Lower lobe of right lung (tissue), 2 donors: Measurements from ENCODE around the gene BABAM2. TPM values are rescaled to one million over a fixed set of nuclear protein-coding genes. Genes with fewer than 3 reads are reported as not detected.

Source experiments
- ATAC-seq, 2 donors: fragments of 200-7000 bp; cut with Tn5 transposase; one replicate each; pipeline ENCODE4 v1.9.1; 2020 to 2022; ENCODE audit warnings: mild to moderate bottlenecking in 2 of 2, moderate library complexity in 2 of 2
- DNase-seq: peaks from one replicate; pipeline ENCODE4 v3.0.0-alpha.2; 2020
- H3K27ac ChIP-seq: fragments of 200-600 bp; one replicate; pipeline ENCODE4 v1.8.0; 2022
- H3K27me3 ChIP-seq: fragments of 200-600 bp; one replicate; pipeline ENCODE4 v1.8.0; 2022; ENCODE audit warnings: low read depth
- H3K36me3 ChIP-seq: fragments of 200-600 bp; one replicate; pipeline ENCODE4 v1.8.0; 2022; ENCODE audit warnings: mild to moderate bottlenecking
- H3K4me1 ChIP-seq: fragments of 200-600 bp; one replicate; pipeline ENCODE4 v1.8.0; 2022
- H3K4me3 ChIP-seq: fragments of 200-600 bp; one replicate; pipeline ENCODE4 v1.8.0; 2022; ENCODE audit warnings: mild to moderate bottlenecking
- H3K9me3 ChIP-seq: fragments of 200-600 bp; one replicate; pipeline ENCODE4 v1.8.0; 2022
- CTCF ChIP-seq: fragments of 200-600 bp; IDR thresholded peaks from one replicate; pipeline ENCODE4 v1.8.0; 2022; ENCODE audit warnings: antibody characterized with exemption, mild to moderate bottlenecking
- intact Hi-C: fragments of 100-400 bp; cut with DNase I; formaldehyde crosslinking; loops from one replicate; pipeline ENCODE4 v1.11.0; 2022
- total RNA-seq: library from RNA; stranded (reverse); fragmentation: NEBNext Ultra II Directional; extraction: Animal tissue kit (Norgen Biotek cat#: 25700); gene quantifications from one replicate; pipeline ENCODE4 v1.2.1, GENCODE V29; 2021
- donor health status: DM: no; HTN: yes; CAD: no; lungs with severe emphysema.

The BABAM2 gene
- total RNA-seq, 1 donor from 2014 or later, result 39.5 TPM

- no peak for TF ChIP-seq CTCF
- H3K27me3 ChIP-seq, result no peaks in the 10 kb centered on the region
- ATAC-seq (no peak), DNase-seq (no peak)
- no peaks in the 10 kb centered on the region for H3K4me1 ChIP-seq
- H3K9me3 ChIP-seq, result no peaks in the 10 kb centered on the region
- intact Hi-C loops, result no loop called here
- no peaks in the 10 kb centered on the region for H3K36me3 ChIP-seq
- H3K27ac ChIP-seq, result no peak overlapping the region
- no peak overlapping the region for H3K4me3 ChIP-seq
Measured at GRCh38 chr2:28287256-28287915, 396.9 kb downstream of the BABAM2 start.

GRCh38 chr2:28288620-28289019 is 398.1 kb downstream of the BABAM2 start:
- Histone ChIP-seq H3K9me3 (no peaks in the 10 kb centered on the region), H3K4me1 (no peaks in the 10 kb centered on the region), H3K36me3 (no peaks in the 10 kb centered on the region), H3K27me3 (no peaks in the 10 kb centered on the region), H3K27ac (no peak overlapping the region), H3K4me3 (no peak overlapping the region)
- ATAC-seq, result no peak
- DNase-seq, result no peak
- intact Hi-C loops, result no loop called here
- no peak for TF ChIP-seq CTCF

- Histone ChIP-seq H3K36me3 (no peaks in the 10 kb centered on the region), H3K27me3 (no peaks in the 10 kb centered on the region), H3K27ac (no peak overlapping the region), H3K4me3 (no peak overlapping the region), H3K9me3 (no peaks in the 10 kb centered on the region), H3K4me1 (no peaks in the 10 kb centered on the region)
- TF ChIP-seq CTCF, result no peak
- intact Hi-C loops, result no loop called here
- no peak for DNase-seq
- no peak for ATAC-seq
Measured at GRCh38 chr2:28291811-28292440, 401.4 kb downstream of the BABAM2 start.

GRCh38 chr2:28292491-28292890 is 402.0 kb downstream of the BABAM2 start:
- Histone ChIP-seq H3K27me3 (no peaks in the 10 kb centered on the region), H3K27ac (no peak overlapping the region), H3K36me3 (no peaks in the 10 kb centered on the region), H3K4me1 (no peaks in the 10 kb centered on the region), H3K4me3 (no peak overlapping the region), H3K9me3 (no peaks in the 10 kb centered on the region)
- no peak for TF ChIP-seq CTCF
- intact Hi-C loops, result no loop called here
- ATAC-seq (no peak), DNase-seq (no peak)

- H3K27ac ChIP-seq, result no peak overlapping the region
- intact Hi-C loops, result no loop called here
- H3K36me3 ChIP-seq, result no peaks in the 10 kb centered on the region
- no peak for ATAC-seq
- no peak for DNase-seq
- H3K4me1 ChIP-seq, result no peaks in the 10 kb centered on the region
- TF ChIP-seq CTCF, result no peak
- H3K4me3 ChIP-seq, result no peak overlapping the region
- no peaks in the 10 kb centered on the region for H3K27me3 ChIP-seq
- H3K9me3 ChIP-seq, result no peaks in the 10 kb centered on the region
Measured at GRCh38 chr2:28293416-28293815, 402.9 kb downstream of the BABAM2 start.
